A549 (cell line): ENCODE measurements around the gene TCHHL1. TPM values are rescaled to one million over a fixed set of nuclear protein-coding genes. Genes with fewer than 3 reads are reported as not detected.

Source experiments
- ATAC-seq, 2 experiments: fragments of 200-7000 bp in 1 of 2; fragments of >200 bp in 1 of 2; cut with Nextera tagmentation in 1 of 2; cut with Tn5 transposase in 1 of 2; 3 replicates each; pipeline versions ENCODE4 v1.8.0 to v1.9.1; 2018 to 2020; ENCODE audit warnings: mild to moderate bottlenecking in 1 of 2, moderate library complexity in 1 of 2
- CTCF ChIA-PET: fragments of 300-600 bp; sonication (Branson Sonifier 250); formaldehyde crosslinking; extraction: SDS; loops from one replicate; lab custom pipeline; 2021; ENCODE audit warnings: antibody characterized with exemption, inconsistent platforms; lab: Yijun Ruan, JAX
- POLR2A ChIA-PET: fragments of 350-600 bp; formaldehyde crosslinking; extraction: SDS; loops from one replicate; lab custom pipeline; 2021; ENCODE audit warnings: antibody characterized with exemption, inconsistent platforms; lab: Yijun Ruan, JAX
- DNase-seq, 2 experiments: peaks; one replicate each; pipeline versions ENCODE4 v3.0.0 to v3.0.0-alpha.2; 2011 to 2016; ENCODE audit warnings: low read depth in 1 of 2, low spot score in 1 of 2
- FAIRE-seq: peaks from 2 replicates; lab custom pipeline; 2011; peaks lifted over from hg19 to GRCh38; lab: Jason Lieb, UNC
- H3K27ac ChIP-seq, 2 experiments: fragments of >200 bp; sonication (Bioruptor Twin); formaldehyde crosslinking; 3 replicates each; pipeline ENCODE4 v1.5.1; 2016 to 2017
- H3K4me1 ChIP-seq: fragments of >200 bp; sonication (Bioruptor Twin); formaldehyde crosslinking; 3 replicates; pipeline ENCODE4 v1.6.1; 2016
- H3K4me2 ChIP-seq: fragments of >200 bp; sonication (Bioruptor Twin); formaldehyde crosslinking; 3 replicates; pipeline ENCODE4 v1.6.1; 2016
- H3K4me3 ChIP-seq: fragments of >200 bp; sonication (Bioruptor Twin); formaldehyde crosslinking; 3 replicates; pipeline ENCODE4 v1.5.1; 2016
- H3K9me3 ChIP-seq: fragments of >200 bp; sonication (Bioruptor Twin); formaldehyde crosslinking; 3 replicates; pipeline ENCODE4 v1.6.1; 2016
- ATOH8 ChIP-seq: fragments of 250-450 bp; sonication (Bioruptor Pico); IDR thresholded peaks from 2 replicates; pipeline ENCODE4 v1.5.0; 2020; ENCODE audit warnings: low read depth, mild to moderate bottlenecking, moderate library complexity
- BHLHE40 ChIP-seq: IDR thresholded peaks from 2 replicates; pipeline ENCODE4 v1.6.1; 2012; ENCODE audit warnings: low read depth, low read length, inconsistent platforms
- CTCF ChIP-seq: fragments of >200 bp; sonication (Bioruptor Twin); formaldehyde crosslinking; IDR thresholded peaks from 3 replicates; pipeline ENCODE4 v1.5.1; 2016
- EHF ChIP-seq: fragments of 250-450 bp; sonication (Bioruptor Pico); IDR thresholded peaks from 2 replicates; pipeline ENCODE4 v1.5.0; 2020; ENCODE audit warnings: mild to moderate bottlenecking
- ELK1 ChIP-seq: fragments of 150-350 bp; IDR thresholded peaks from 2 replicates; pipeline ENCODE4 v1.6.1; 2014; ENCODE audit warnings: low read depth, mild to moderate bottlenecking, low read length
- HDAC2 ChIP-seq: fragments of 200-600 bp; sonication (generic); IDR thresholded peaks from 2 replicates; pipeline ENCODE4 v1.6.1; 2016
- HES2 ChIP-seq: fragments of >200 bp; sonication (Bioruptor Twin); formaldehyde crosslinking; IDR thresholded peaks from 2 replicates; pipeline ENCODE4 v1.6.1; 2016
- HMGXB4 ChIP-seq: fragments of 250-450 bp; sonication (Bioruptor Pico); IDR thresholded peaks from 2 replicates; pipeline ENCODE4 v1.5.0; 2021; ENCODE audit warnings: mild to moderate bottlenecking, moderate library complexity, borderline replicate concordance
- HOXA7 ChIP-seq: fragments of 250-450 bp; sonication (Bioruptor Pico); IDR thresholded peaks from 2 replicates; pipeline ENCODE4 v1.5.0; 2020; ENCODE audit warnings: mild to moderate bottlenecking, moderate library complexity
- JUN ChIP-seq, 2 experiments: fragments of >200 bp; sonication (Bioruptor Twin); formaldehyde crosslinking; IDR thresholded peaks; 2 replicates in 1 of 2; 3 replicates in 1 of 2; pipeline ENCODE4 v1.6.1; 2016 to 2017
- JUNB ChIP-seq: fragments of >200 bp; sonication (Bioruptor Twin); formaldehyde crosslinking; IDR thresholded peaks from 2 replicates; pipeline ENCODE4 v1.6.1; 2016
- KDM5A ChIP-seq: fragments of 200-600 bp; sonication (generic); IDR thresholded peaks from 2 replicates; pipeline ENCODE4 v1.6.1; 2016; ENCODE audit warnings: antibody characterized with exemption, mild to moderate bottlenecking
- MAX ChIP-seq: IDR thresholded peaks from 2 replicates; pipeline ENCODE4 v1.6.1; 2012
- MAZ ChIP-seq: fragments of 150-350 bp; IDR thresholded peaks from 2 replicates; pipeline ENCODE4 v1.6.1; 2014; ENCODE audit warnings: antibody characterized with exemption, low read depth, low read length, borderline replicate concordance
- MYC ChIP-seq: IDR thresholded peaks from 2 replicates; pipeline ENCODE4 v1.6.1; 2012; ENCODE audit warnings: mild to moderate bottlenecking, inconsistent platforms, low read length, improper control_type of control experiment, borderline replicate concordance
- PHF8 ChIP-seq: fragments of 200-600 bp; sonication (generic); IDR thresholded peaks from 2 replicates; pipeline ENCODE4 v1.6.1; 2016; ENCODE audit warnings: low read depth, mild to moderate bottlenecking, antibody characterized with exemption, moderate library complexity, borderline replicate concordance
- RARB ChIP-seq: fragments of 250-450 bp; sonication (Bioruptor Pico); IDR thresholded peaks from 2 replicates; pipeline ENCODE4 v1.8.0; 2021; ENCODE audit warnings: mild to moderate bottlenecking, moderate library complexity
- RCOR1 ChIP-seq: fragments of 150-350 bp; IDR thresholded peaks from 2 replicates; pipeline ENCODE4 v1.6.1; 2014; ENCODE audit warnings: antibody characterized with exemption, low read length, low read depth
- REST ChIP-seq: fragments of 200-600 bp; sonication (generic); IDR thresholded peaks from 2 replicates; pipeline ENCODE4 v1.6.1; 2016; ENCODE audit warnings: antibody characterized with exemption, mild to moderate bottlenecking, moderate library complexity
- RFX5 ChIP-seq: fragments of 450-650 bp; IDR thresholded peaks from 2 replicates; pipeline ENCODE4 v1.7.1; 2014; ENCODE audit warnings: antibody characterized with exemption, mild to moderate bottlenecking, moderate library complexity
- RNF2 ChIP-seq: fragments of 200-600 bp; sonication (generic); IDR thresholded peaks from 2 replicates; pipeline ENCODE4 v1.6.1; 2016; ENCODE audit warnings: low read depth, mild to moderate bottlenecking, antibody characterized with exemption, moderate library complexity, borderline replicate concordance
- TFCP2L1 ChIP-seq: fragments of 250-450 bp; sonication (Bioruptor Pico); IDR thresholded peaks from 2 replicates; pipeline ENCODE4 v1.5.0; 2021; ENCODE audit warnings: mild to moderate bottlenecking
- TP53 ChIP-seq: fragments of 250-450 bp; sonication (Bioruptor Pico); IDR thresholded peaks from 2 replicates; pipeline ENCODE4 v1.5.0; 2021; ENCODE audit warnings: mild to moderate bottlenecking, moderate library complexity
- WGBS: methylation state at CpG from one replicate; pipeline ENCODE4 v1.1.6; 2017; ENCODE audit errors: missing lambda C conversion rate; 5-methylcytosine and 5-hydroxymethylcytosine counted together
- polyA plus RNA-seq, 4 experiments: library from polyadenylated mRNA; depleted of rRNA in 3 of 4; stranded (reverse); fragments of >200 nt; fragmentation: RNase III in 1 of 4; extraction: RNeasy Plus Mini Kit Qiagen cat#74134 plus additional on column Dnase treatment in 1 of 4; gene quantifications; 2 replicates in 3 of 4; 3 replicates in 1 of 4; pipeline ENCODE4 v1.2.3, GENCODE V29; 2011 to 2017

The TCHHL1 gene
- polyA plus RNA-seq, 2 of the 4 experiments (the other 2 are of a cell fraction) = not detected

GRCh38 chr1:152047413-152047729, 41.5 kb downstream of the TCHHL1 start:
- peak in 1 of 2 experiments; percentile 20; a peak in 2 of 6 replicates for ATAC-seq
- Histone ChIP-seq H3K9me3 (peaks cover 10% of the 10 kb centered on the region), H3K4me2 (peak overlapping the region; percentile 94), H3K27ac (peak overlapping the region; percentile 95 to 96), H3K4me1 (peaks cover 44% of the 10 kb centered on the region), H3K4me3 (peak overlapping the region; percentile 43)
- POLR2A ChIA-PET = interaction anchor here (1.0 to 3.4 kb wide), 8 partner anchors 9 to 139 kb away, joined by 3 to 118 read pairs (median 6); partner anchors contain the start of gene S100A11
- peak in 1 of 2 experiments; percentile 36 for DNase-seq
- TF ChIP-seq EHF (CRISPR knock-in tag) = no peak
- TF ChIP-seq MYC = no peak
- no peak for TF ChIP-seq ATOH8 (CRISPR knock-in tag)
- 0 out of 2 replicates have a peak, but pooled peaks have one; percentile 12 for TF ChIP-seq PHF8
- FAIRE-seq = no peak
- 7% methylated on average over 5 of the region's 5 CpGs for WGBS
- CTCF ChIA-PET = interaction anchor here (0.8 to 14.0 kb wide), 9 partner anchors 12 to 410 kb away, joined by 3 to 231 read pairs (median 8); partner anchors contain the start of gene S100A11

GRCh38 chr1:152044386-152044785, 44.5 kb downstream of the TCHHL1 start:
- 65% methylated on average over 3 of the region's 3 CpGs for WGBS
- peaks cover 19% of the 10 kb centered on the region for H3K4me1 ChIP-seq
- FAIRE-seq (no peak), ATAC-seq (no peak), DNase-seq (no peak)
- POLR2A ChIA-PET = no interaction called here
- H3K27ac ChIP-seq = 0 out of 6 replicates have a peak overlapping the region, but pooled peaks of 1 of the 2 experiments have one; percentile 18
- CTCF ChIA-PET = interaction anchor here (1.2 to 14.0 kb wide), 4 partner anchors 9 to 139 kb away, joined by 4 to 231 read pairs (median 38); partner anchors contain the start of gene S100A11
- H3K9me3 ChIP-seq = peaks cover 10% of the 10 kb centered on the region
- no peak overlapping the region for H3K4me3 ChIP-seq
- H3K4me2 ChIP-seq = no peak overlapping the region
- no peak for TF ChIP-seq KDM5A
- TF ChIP-seq MAX = no peak
- TF ChIP-seq RCOR1 = no peak
- TF ChIP-seq JUNB = no peak
- TF ChIP-seq HDAC2 = no peak
- no peak for TF ChIP-seq MYC
- TF ChIP-seq, all 56 proteins: peak for 0

- H3K27ac ChIP-seq = 0 out of 6 replicates have a peak overlapping the region, but pooled peaks of 1 of the 2 experiments have one; percentile 17
- ChIA-PET CTCF (interaction anchor here (1.0 to 7.0 kb wide), 4 partner anchors 8 to 68 kb away, joined by 4 to 68 read pairs (median 6); partner anchors contain the start of gene S100A11), POLR2A (no interaction called here)
- no peak for DNase-seq
- peaks cover 14% of the 10 kb centered on the region for H3K4me1 ChIP-seq
- H3K9me3 ChIP-seq = peaks cover 10% of the 10 kb centered on the region
- no peak for FAIRE-seq
- H3K4me2 ChIP-seq = no peak overlapping the region
- no peak overlapping the region for H3K4me3 ChIP-seq
- ATAC-seq = no peak
- WGBS = 91% methylated on average over 5 of the region's 5 CpGs
- TF ChIP-seq REST (no peak), RARB (CRISPR knock-in tag) (no peak), RCOR1 (no peak), RFX5 (no peak), CTCF (no peak), ELK1 (no peak), BHLHE40 (no peak), HOXA7 (CRISPR knock-in tag) (no peak), MAZ (no peak), HDAC2 (no peak), RNF2 (no peak), JUN (IDR thresholded peaks at IDR 0.05) (no peak), HES2 (no peak), TFCP2L1 (CRISPR knock-in tag) (no peak), TP53 (no peak), HMGXB4 (no peak)
Observed at GRCh38 chr1:152043870-152044269, 45.0 kb downstream of the TCHHL1 start.
